Measurements from ENCODE around the gene TTLL8. TPM values are rescaled to one million over a fixed set of nuclear protein-coding genes. Genes with fewer than 3 reads are reported as not detected.

The TTLL8 gene
- total RNA-seq, 1 donor from 2014 or later: not detected

DNA sequence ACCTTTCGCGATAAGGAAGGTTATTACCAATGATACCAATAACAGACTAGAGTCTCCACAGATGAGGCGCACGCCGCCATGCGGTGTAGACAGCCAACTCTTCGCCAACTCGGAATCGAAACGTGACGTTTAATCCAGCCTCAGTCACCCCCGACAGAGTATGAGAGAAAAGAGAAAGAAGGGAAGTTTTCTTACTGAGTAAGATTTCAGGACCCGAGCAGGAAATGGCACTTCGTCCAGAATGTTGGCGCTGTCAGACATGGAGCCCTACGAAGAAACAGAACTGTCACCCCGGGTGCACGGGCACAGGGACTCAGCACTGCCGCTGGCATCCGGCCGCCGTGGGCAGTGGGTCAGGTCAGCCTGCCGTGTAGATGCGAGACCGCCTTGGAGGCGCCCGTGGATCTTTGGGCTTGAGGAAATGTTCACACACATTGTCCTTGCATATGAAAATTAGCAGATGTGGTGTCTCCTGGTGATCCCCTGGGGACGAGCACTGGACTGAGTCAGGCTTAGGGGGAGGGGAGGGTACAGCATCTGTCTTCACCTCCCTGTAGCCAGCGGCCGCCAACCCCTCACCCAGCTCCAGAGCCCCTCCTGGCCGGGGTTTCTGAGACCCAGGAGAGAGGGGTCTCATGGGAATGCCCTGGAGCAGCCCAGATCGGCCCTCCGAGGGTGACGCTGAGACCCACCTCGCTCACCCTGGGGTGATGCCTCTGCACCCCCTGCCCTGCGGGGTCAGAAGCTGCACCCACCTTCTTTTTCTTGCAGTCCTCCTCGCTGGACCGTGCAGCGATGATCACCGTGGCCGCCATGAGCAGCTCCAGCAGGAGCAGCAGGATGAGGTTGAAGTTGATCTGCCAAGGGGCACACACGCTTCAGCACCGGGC is 18.8 kb upstream of the TTLL8 start:
- TF ChIP-seq CTCF (IDR thresholded peaks at IDR 0.05; ENCODE audit: insufficient read depth, low read length, poor library complexity, severe bottlenecking): no peak
- H3K4me3 ChIP-seq (ENCODE audit: low read depth, low read length): no peak overlapping the region
- H3K27me3 ChIP-seq (ENCODE audit: control insufficient read depth, insufficient read depth, low read length): peaks cover 15% of the 10 kb centered on the region
- no peak for DNase-seq (ENCODE audit: low read depth)
- no peaks in the 10 kb centered on the region for H3K36me3 ChIP-seq (ENCODE audit: control insufficient read depth, insufficient read depth, low read length)

GRCh38 chr22:50074551-50075530 is 16.7 kb upstream of the TTLL8 start:
- TF ChIP-seq CTCF (IDR thresholded peaks at IDR 0.05; ENCODE audit: insufficient read depth, low read length, poor library complexity, severe bottlenecking): no peak
- no peak overlapping the region for H3K4me3 ChIP-seq (ENCODE audit: low read depth, low read length)
- H3K27me3 ChIP-seq (ENCODE audit: control insufficient read depth, insufficient read depth, low read length): peaks cover 9% of the 10 kb centered on the region
- no peak for DNase-seq (ENCODE audit: low read depth)
- no peaks in the 10 kb centered on the region for H3K36me3 ChIP-seq (ENCODE audit: control insufficient read depth, insufficient read depth, low read length)

- Histone ChIP-seq H3K36me3 (ENCODE audit: control insufficient read depth, insufficient read depth, low read length) (no peaks in the 10 kb centered on the region), H3K27me3 (ENCODE audit: control insufficient read depth, insufficient read depth, low read length) (peaks cover 7% of the 10 kb centered on the region), H3K4me3 (ENCODE audit: low read depth, low read length) (no peak overlapping the region)
- DNase-seq (ENCODE audit: low read depth): no peak
- no peak for TF ChIP-seq CTCF (IDR thresholded peaks at IDR 0.05; ENCODE audit: insufficient read depth, low read length, poor library complexity, severe bottlenecking)
Observed at GRCh38 chr22:50074056-50074455, 16.0 kb upstream of the TTLL8 start.

GRCh38 chr22:50072714-50073538 is 14.8 kb upstream of the TTLL8 start:
- Histone ChIP-seq H3K4me3 (ENCODE audit: low read depth, low read length) (no peak overlapping the region), H3K36me3 (ENCODE audit: control insufficient read depth, insufficient read depth, low read length) (no peaks in the 10 kb centered on the region), H3K27me3 (ENCODE audit: control insufficient read depth, insufficient read depth, low read length) (peaks cover 7% of the 10 kb centered on the region)
- no peak for DNase-seq (ENCODE audit: low read depth)
- no peak for TF ChIP-seq CTCF (IDR thresholded peaks at IDR 0.05; ENCODE audit: insufficient read depth, low read length, poor library complexity, severe bottlenecking)

- no peak for TF ChIP-seq CTCF (IDR thresholded peaks at IDR 0.05; ENCODE audit: insufficient read depth, low read length, poor library complexity, severe bottlenecking)
- Histone ChIP-seq H3K4me3 (ENCODE audit: low read depth, low read length) (no peak overlapping the region), H3K36me3 (ENCODE audit: control insufficient read depth, insufficient read depth, low read length) (no peaks in the 10 kb centered on the region), H3K27me3 (ENCODE audit: control insufficient read depth, insufficient read depth, low read length) (peaks cover 4% of the 10 kb centered on the region)
- DNase-seq (ENCODE audit: low read depth): no peak
Observed at GRCh38 chr22:50072167-50072555, 14.1 kb upstream of the TTLL8 start.
